PC-3 (cell line): ENCODE results near the gene GALR2. TPM values are rescaled to one million over a fixed set of nuclear protein-coding genes. Genes with fewer than 3 reads are reported as not detected.

Source experiments
- ATAC-seq: fragments of 200-7000 bp; cut with Tn5 transposase; 2 replicates; pipeline ENCODE4 v1.9.1; 2020; ENCODE audit warnings: mild to moderate bottlenecking, moderate library complexity
- BruUV-seq: library from RNA; stranded (reverse); fragments of 400-500 nt; replicated peaks from 2 replicates; lab custom pipeline; 2021; lab: Mats Ljungman, UMichigan
- CTCF ChIA-PET: fragments of 300-600 bp; sonication (Branson Sonifier 250); formaldehyde crosslinking; loops from one replicate; lab custom pipeline; 2022; ENCODE audit warnings: antibody characterized with exemption; lab: Charles Lee
- POLR2A ChIA-PET: fragments of 300-600 bp; sonication (Branson Sonifier 250); formaldehyde crosslinking; loops from one replicate; lab custom pipeline; 2022; ENCODE audit warnings: antibody characterized with exemption; ENCODE audit not compliant: unreplicated experiment; lab: Charles Lee
- DNase-seq: peaks from one replicate; pipeline ENCODE4 v3.0.0-alpha.2; 2015
- H2AFZ ChIP-seq: fragments of 300-600 bp; sonication (generic); 2 replicates; pipeline ENCODE4 v1.6.0; 2016; ENCODE audit warnings: antibody characterized with exemption, low read length
- H3F3A ChIP-seq: fragments of 300-600 bp; sonication (generic); one replicate; pipeline ENCODE4 v1.6.0; 2017; ENCODE audit warnings: antibody characterized with exemption, low read length, control low read depth, mild to moderate bottlenecking; ENCODE audit not compliant: unreplicated experiment
- H3K27ac ChIP-seq: fragments of 300-600 bp; sonication (generic); 2 replicates; pipeline ENCODE4 v1.5.1; 2016; ENCODE audit warnings: mild to moderate bottlenecking, low read length
- H3K27me3 ChIP-seq: fragments of 300-600 bp; sonication (generic); 2 replicates; pipeline ENCODE4 v1.6.1; 2016; ENCODE audit warnings: low read length, mixed read lengths
- H3K36me3 ChIP-seq: fragments of 300-600 bp; sonication (generic); 2 replicates; pipeline ENCODE4 v1.6.1; 2016; ENCODE audit warnings: low read depth, mixed run types, low read length, mixed read lengths
- H3K4me1 ChIP-seq: fragments of 300-600 bp; sonication (generic); 2 replicates; pipeline ENCODE4 v1.5.1; 2016; ENCODE audit warnings: low read length; ENCODE audit not compliant: insufficient read depth
- H3K4me2 ChIP-seq: fragments of 300-600 bp; sonication (generic); 2 replicates; pipeline ENCODE4 v1.6.0; 2016; ENCODE audit warnings: low read length
- H3K4me3 ChIP-seq: fragments of 300-600 bp; sonication (generic); 2 replicates; pipeline ENCODE4 v1.5.1; 2016; ENCODE audit warnings: mild to moderate bottlenecking, low read length, mixed read lengths
- H3K79me2 ChIP-seq: fragments of 300-600 bp; sonication (generic); 2 replicates; pipeline ENCODE4 v1.6.1; 2017; ENCODE audit warnings: low read length, mixed read lengths
- H3K9ac ChIP-seq: fragments of 300-600 bp; sonication (generic); 2 replicates; pipeline ENCODE4 v1.6.0; 2016; ENCODE audit warnings: mild to moderate bottlenecking, low read length
- H3K9me2 ChIP-seq: fragments of 300-600 bp; sonication (generic); replicated peaks from 2 replicates; pipeline ENCODE4 v1.6.1; 2016; ENCODE audit warnings: mixed run types, low read length, mixed read lengths
- H3K9me3 ChIP-seq: fragments of 300-600 bp; sonication (generic); 2 replicates; pipeline ENCODE4 v1.6.1; 2016; ENCODE audit warnings: low read length, mixed read lengths
- H4K20me1 ChIP-seq: fragments of 300-600 bp; sonication (generic); 2 replicates; pipeline ENCODE4 v1.6.1; 2016; ENCODE audit warnings: low read length, mixed read lengths
- CTCF ChIP-seq: fragments of 300-600 bp; sonication (generic); conservative IDR thresholded peaks from 2 replicates; pipeline ENCODE4 v1.5.1; 2017; ENCODE audit warnings: antibody characterized with exemption, low read depth, mild to moderate bottlenecking, low read length
- EZH2 ChIP-seq: fragments of 300-600 bp; sonication (generic); IDR thresholded peaks from one replicate; pipeline ENCODE4 v1.6.1; 2017; ENCODE audit warnings: antibody characterized with exemption, mild to moderate bottlenecking, low read length; ENCODE audit not compliant: unreplicated experiment
- EZH2phosphoT487 ChIP-seq: fragments of 300-600 bp; sonication (generic); IDR thresholded peaks from 2 replicates; pipeline ENCODE4 v1.6.1; 2018; ENCODE audit warnings: mild to moderate bottlenecking, antibody characterized with exemption, low read length, borderline replicate concordance
- intact Hi-C: fragments of 100-400 bp; cut with micrococcal nuclease; formaldehyde crosslinking; loops from 2 replicates; pipeline ENCODE4 v1.9.0; 2023
- total RNA-seq: library from RNA; depleted of rRNA; stranded (reverse); fragments of >200 nt; gene quantifications from 2 replicates; pipeline ENCODE4 v1.2.3, GENCODE V29; 2014

The GALR2 gene
- total RNA-seq, 1 experiment from 2014 or later = 0.69 TPM

DNA sequence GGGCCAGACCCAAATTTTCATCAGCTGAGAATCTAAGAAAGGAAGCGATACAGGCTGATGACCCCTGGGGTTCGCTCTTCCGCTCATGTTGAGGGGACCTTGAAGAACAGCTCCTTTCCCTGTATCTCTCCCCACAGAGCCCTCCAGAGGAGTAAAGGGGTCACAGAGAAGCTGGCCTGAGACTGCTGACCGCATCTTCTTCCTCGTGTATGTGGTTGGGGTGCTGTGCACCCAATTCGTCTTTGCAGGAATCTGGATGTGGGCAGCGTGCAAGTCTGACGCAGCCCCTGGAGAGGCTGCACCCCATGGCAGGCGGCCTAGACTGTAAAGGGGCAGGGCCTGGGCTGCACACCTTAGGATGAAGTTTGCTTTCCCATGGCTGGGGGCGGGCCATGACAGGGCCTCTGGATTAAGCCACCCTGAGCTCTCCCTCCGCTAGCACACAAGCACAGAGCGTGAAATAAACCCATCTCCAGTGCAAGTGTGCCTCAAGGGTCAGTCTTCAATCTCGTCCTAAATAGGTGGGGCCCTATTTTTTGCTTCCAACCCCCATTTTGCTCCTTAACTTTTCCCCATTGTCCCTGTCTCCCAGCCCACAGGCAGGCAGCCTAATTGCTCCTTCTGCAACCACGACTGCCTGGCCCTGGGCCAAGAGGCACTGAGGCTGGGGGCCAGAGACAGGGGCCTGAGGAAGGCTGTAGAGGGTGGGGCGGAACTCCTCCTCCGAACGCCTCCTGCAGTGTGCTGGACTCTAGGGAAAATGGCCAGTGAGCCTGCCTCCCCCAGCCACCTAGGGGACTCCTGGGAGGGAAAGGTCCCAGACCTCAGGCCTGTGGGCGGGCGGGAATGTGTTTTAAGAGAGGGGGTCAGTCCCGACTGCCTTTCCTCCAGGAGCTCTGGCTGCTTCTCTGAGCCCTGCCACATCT, 8.0 kb downstream of the GALR2 start:
- Histone ChIP-seq H3K9me2 (no peaks in the 10 kb centered on the region), H3K79me2 (no peaks in the 10 kb centered on the region), H3K36me3 (peaks cover 36% of the 10 kb centered on the region), H3K27me3 (peaks cover 27% of the 10 kb centered on the region), H3K9ac (no peak overlapping the region), H3F3A (no peaks in the 10 kb centered on the region), H2AFZ (no peak overlapping the region), H4K20me1 (no peaks in the 10 kb centered on the region), H3K9me3 (no peaks in the 10 kb centered on the region), H3K4me1 (no peaks in the 10 kb centered on the region), H3K27ac (no peak overlapping the region), H3K4me2 (no peak overlapping the region), H3K4me3 (no peak overlapping the region)
- intact Hi-C loops = no loop called here
- POLR2A ChIA-PET = no interaction called here
- CTCF ChIA-PET = no interaction called here
- TF ChIP-seq CTCF (no peak), EZH2 (no peak), EZH2phosphoT487 (no peak)
- ATAC-seq = no peak
- BruUV-seq = TSS peak; percentile 12
- no peak for DNase-seq

GRCh38 chr17:76083536-76084182, 9.1 kb downstream of the GALR2 start:
- no peak for ATAC-seq
- Histone ChIP-seq H3K9ac (no peak overlapping the region), H3K9me2 (no peaks in the 10 kb centered on the region), H3F3A (no peaks in the 10 kb centered on the region), H3K27ac (no peak overlapping the region), H3K36me3 (peaks cover 45% of the 10 kb centered on the region), H3K4me1 (no peaks in the 10 kb centered on the region), H4K20me1 (no peaks in the 10 kb centered on the region), H3K27me3 (peaks cover 17% of the 10 kb centered on the region), H3K9me3 (no peaks in the 10 kb centered on the region), H3K79me2 (no peaks in the 10 kb centered on the region), H2AFZ (no peak overlapping the region), H3K4me3 (no peak overlapping the region), H3K4me2 (no peak overlapping the region)
- TF ChIP-seq EZH2 (no peak), CTCF (no peak), EZH2phosphoT487 (no peak)
- ChIA-PET CTCF (no interaction called here), POLR2A (no interaction called here)
- DNase-seq = no peak
- BruUV-seq = no TSS peak
- intact Hi-C loops = no loop called here
